ENCODE data around the gene LGSN.

DNA sequence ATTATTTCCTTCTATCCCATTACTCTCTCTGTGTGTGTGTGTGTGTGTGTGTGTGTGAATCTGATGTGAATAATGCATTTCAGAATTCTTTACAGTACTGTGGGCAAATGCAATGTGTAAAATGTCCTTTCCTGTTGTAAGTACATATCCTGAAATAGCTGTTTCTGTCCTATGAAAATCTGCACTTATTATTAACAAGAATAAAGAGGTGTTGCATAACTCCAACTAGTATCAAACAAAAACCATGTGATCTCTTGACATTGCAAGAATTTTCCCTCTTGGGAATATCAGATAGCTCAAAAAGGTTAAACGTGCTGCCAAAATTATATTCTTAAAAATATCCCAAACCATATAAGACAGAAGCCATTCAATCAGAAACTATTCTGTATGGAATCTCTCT lies 52.0 kb downstream of the LGSN start:
- TF ChIP-seq, protein P1, sequence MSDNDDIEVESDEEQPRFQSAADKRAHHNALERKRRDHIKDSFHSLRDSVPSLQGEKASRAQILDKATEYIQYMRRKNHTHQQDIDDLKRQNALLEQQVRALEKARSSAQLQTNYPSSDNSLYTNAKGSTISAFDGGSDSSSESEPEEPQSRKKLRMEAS (IDR thresholded peaks at IDR 0.05) = no peak
- TF ChIP-seq YY1 (IDR thresholded peaks at IDR 0.05) (no peak), RAD21 (IDR thresholded peaks at IDR 0.05) (no peak), REST (IDR thresholded peaks at IDR 0.05) (no peak), CTCF (IDR thresholded peaks at IDR 0.05; ENCODE audit: low read depth, low read length, missing input control) (no peak), JUND (IDR thresholded peaks at IDR 0.05) (no peak), TAF1 (conservative IDR thresholded peaks at IDR 0.05) (no peak), SP1 (IDR thresholded peaks at IDR 0.05) (no peak), ZBTB33 (IDR thresholded peaks at IDR 0.05) (no peak), HNF4A (conservative IDR thresholded peaks at IDR 0.05) (peak in 1 of 2 donors; percentile 8)
